Adrenal gland (tissue), 19 donors: Measurements from ENCODE around the gene LCT. TPM values are rescaled to one million over a fixed set of nuclear protein-coding genes. Genes with fewer than 3 reads are reported as not detected.
"Not testable (repeated sequence)": the region's sequence is repeated elsewhere in the genome, so short reads cannot be mapped to it uniquely, and the experiment has no call there.

Experiments used
- DNase-seq, 7 donors: peaks; one replicate each; pipeline ENCODE4 v3.0.0-alpha.2; 2019 to 2020
- H3K27ac ChIP-seq, 5 donors: fragments of 200-600 bp; sonication (generic) in 4 of 5; 1 replicate in 3 of 5; 2 replicates in 2 of 5; pipeline versions ENCODE4 v1.5.1 to v1.8.0; 2016 to 2020; ENCODE audit warnings: mild to moderate bottlenecking in 1 of 5
- H3K27me3 ChIP-seq: fragments of 200-600 bp; 2 replicates; pipeline ENCODE4 v1.8.0; 2021
- H3K36me3 ChIP-seq, 2 donors: fragments of 200-600 bp; replicated peaks in 1 of 2; 1 replicate in 1 of 2; 2 replicates in 1 of 2; pipeline versions ENCODE4 v1.5.1 to v1.8.0; 2018 to 2022
- H3K4me1 ChIP-seq, 2 donors: fragments of 200-600 bp; replicated peaks in 1 of 2; 1 replicate in 1 of 2; 2 replicates in 1 of 2; pipeline versions ENCODE4 v1.5.1 to v1.8.0; 2018 to 2021
- H3K4me3 ChIP-seq, 4 donors: fragments of 200-600 bp; sonication (generic) in 3 of 4; one replicate each; pipeline ENCODE4 v1.5.1; 2016 to 2018
- H3K9me3 ChIP-seq, 3 donors: fragments of 200-600 bp; sonication (generic) in 1 of 3; replicated peaks in 1 of 3; 1 replicate in 2 of 3; 2 replicates in 1 of 3; pipeline versions ENCODE4 v1.5.1 to v1.8.0; 2016 to 2021
- POLR2A ChIP-seq, 2 donors: fragments of 450-650 bp; IDR thresholded peaks; one replicate each; pipeline ENCODE4 v1.6.1; 2017; ENCODE audit warnings: antibody characterized with exemption in 2 of 2, mild to moderate bottlenecking in 2 of 2, moderate library complexity in 1 of 2
- WGBS, 4 donors: extraction: QIAGEN DNeasy Blood & Tissue Kit in 2 of 4; methylation state at CpG; one replicate each; pipeline versions ENCODE4 v1.1.5 to v1.1.7; 2013 to 2017; 5-methylcytosine and 5-hydroxymethylcytosine counted together
- intact Hi-C, 2 donors: fragments of 100-400 bp; cut with DNase I; formaldehyde crosslinking; loops; one replicate each; pipeline versions ENCODE4 v1.14.1 to v1.15.0; 2022 to 2023
- long read RNA-seq, 10 donors: library from polyadenylated mRNA in 3 of 10; unstranded in 2 of 10; stranded (forward) in 1 of 10; transcript quantifications; one replicate each; pipeline ENCODE4 v2.0.0 and lab custom pipeline, GENCODE V29; 2021 to 2026
- polyA plus RNA-seq, 3 donors: library from polyadenylated mRNA; stranded (reverse); fragments of 200-250 nt in 2 of 3; fragments of 350-450 nt in 1 of 3; fragmentation: Illumina TruSeq in 1 of 3; extraction: RNeasy Lipid Tissue Mini Kit (QIAGEN cat#74804) in 1 of 3; gene quantifications; one replicate each; pipeline ENCODE4 v1.2.3, GENCODE V29; 2013 to 2014
- total RNA-seq, 9 donors: library from RNA; depleted of rRNA in 4 of 9; stranded (reverse); fragments of >200 nt in 4 of 9; fragments of 120-200 nt in 1 of 9; fragmentation: NEBNext Ultra II Directional in 1 of 9; extraction: Animal tissue kit (Norgen Biotek cat#: 25700) in 1 of 9; gene quantifications; one replicate each; pipeline versions ENCODE4 v1.1.0 to v1.2.4, GENCODE V29; 2013 to 2023
- TF ChIP-seq, protein P1 (sequence below), 6 experiments: fragments of 450-650 bp in 4 of 6; fragments of 200-600 bp in 2 of 6; sonication (generic) in 1 of 6; IDR thresholded peaks; 1 replicate in 5 of 6; 2 replicates in 1 of 6; pipeline versions ENCODE4 v1.5.1 to v1.8.0; 2016 to 2021; ENCODE audit warnings: antibody characterized with exemption in 6 of 6, mild to moderate bottlenecking in 2 of 6, moderate library complexity in 1 of 6
- donor health status: healthy with polysubstance abuse.
- donor health status: Bipolar disorder and iron deficiency.
- donor health status: DM: yes; HTN: yes; CAD: no.
- donor health status: DM: no; HTN: no; CAD: no.
- donor health status: DM: no; HTN: no; CAD: no.
- donor health status: DM: yes; HTN: yes; CAD: no.

LCT gene
- under 1 TPM in 2 of 9 donors, not detected in 7; 0.17 to 0.69 TPM for total RNA-seq
- polyA plus RNA-seq: not detected
- long read RNA-seq, donor 1: 0 reads
- long read RNA-seq, donor 2: 0 reads
- long read RNA-seq, donor 3: 0 reads
- long read RNA-seq, donor 4: 0 reads
- long read RNA-seq, donor 5: 0 reads
- long read RNA-seq, donor 6: 0 reads
- long read RNA-seq, donor 7: 0 reads
- long read RNA-seq, donor 8: 0 reads
- long read RNA-seq, donor 9: 0 reads
- long read RNA-seq, donor 10: 0 reads

DNA sequence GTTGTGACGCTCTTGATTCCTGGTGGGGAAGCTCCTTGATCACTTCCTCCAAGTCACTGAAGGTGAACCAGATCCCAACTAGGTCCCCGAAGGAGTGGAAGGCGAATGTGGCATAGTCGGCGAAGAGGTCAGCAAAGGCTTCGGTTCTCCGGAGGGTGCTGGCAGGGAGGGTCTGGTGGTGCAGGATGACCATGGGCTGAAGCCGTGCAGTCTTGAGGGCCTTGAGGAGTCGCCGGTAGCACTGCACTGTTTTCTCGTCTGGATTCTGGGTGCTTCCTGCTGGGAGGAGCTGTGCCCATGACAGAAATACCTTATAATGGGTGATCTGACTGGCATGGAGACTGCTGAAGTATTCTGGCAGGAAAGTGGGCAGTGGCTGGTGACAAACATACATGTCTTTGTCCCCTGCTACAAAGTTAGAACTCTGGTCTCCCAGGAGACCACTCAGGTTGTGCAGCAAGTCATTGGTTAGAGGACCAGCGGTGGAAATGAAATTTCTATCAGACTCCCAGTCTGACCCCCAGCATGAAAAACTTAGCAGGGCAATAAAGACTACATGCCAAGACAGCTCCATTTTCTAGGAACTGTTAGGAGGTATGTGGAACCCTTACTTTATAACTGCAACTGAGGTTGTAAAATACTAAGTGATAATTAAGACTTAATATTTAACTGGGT lies at the start of gene LCT:
Gene LCT (minus strand): TSS at position 589 of the 675 bp plus-strand sequence. CDS start 15 bp downstream, at position 574.
- Histone ChIP-seq H3K9me3 (no peaks in the 10 kb centered on the region), H3K4me3 (no peak within 1 kb of the TSS), H3K4me1 (no peaks in the 10 kb centered on the region), H3K27me3 (no peaks in the 10 kb centered on the region), H3K36me3 (no peaks in the 10 kb centered on the region), H3K27ac (no peak within 1 kb of the TSS)
- WGBS, 4 donors: 91 to 94% (median 93%) methylated on average over 12 of the region's 12 CpGs
- no peak for TF ChIP-seq POLR2A (IDR thresholded peaks at IDR 0.05)
- TF ChIP-seq, protein P1, sequence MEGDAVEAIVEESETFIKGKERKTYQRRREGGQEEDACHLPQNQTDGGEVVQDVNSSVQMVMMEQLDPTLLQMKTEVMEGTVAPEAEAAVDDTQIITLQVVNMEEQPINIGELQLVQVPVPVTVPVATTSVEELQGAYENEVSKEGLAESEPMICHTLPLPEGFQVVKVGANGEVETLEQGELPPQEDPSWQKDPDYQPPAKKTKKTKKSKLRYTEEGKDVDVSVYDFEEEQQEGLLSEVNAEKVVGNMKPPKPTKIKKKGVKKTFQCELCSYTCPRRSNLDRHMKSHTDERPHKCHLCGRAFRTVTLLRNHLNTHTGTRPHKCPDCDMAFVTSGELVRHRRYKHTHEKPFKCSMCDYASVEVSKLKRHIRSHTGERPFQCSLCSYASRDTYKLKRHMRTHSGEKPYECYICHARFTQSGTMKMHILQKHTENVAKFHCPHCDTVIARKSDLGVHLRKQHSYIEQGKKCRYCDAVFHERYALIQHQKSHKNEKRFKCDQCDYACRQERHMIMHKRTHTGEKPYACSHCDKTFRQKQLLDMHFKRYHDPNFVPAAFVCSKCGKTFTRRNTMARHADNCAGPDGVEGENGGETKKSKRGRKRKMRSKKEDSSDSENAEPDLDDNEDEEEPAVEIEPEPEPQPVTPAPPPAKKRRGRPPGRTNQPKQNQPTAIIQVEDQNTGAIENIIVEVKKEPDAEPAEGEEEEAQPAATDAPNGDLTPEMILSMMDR (IDR thresholded peaks at IDR 0.05): no peak
- intact Hi-C loops: no loop called here
- no peak for DNase-seq

DNA sequence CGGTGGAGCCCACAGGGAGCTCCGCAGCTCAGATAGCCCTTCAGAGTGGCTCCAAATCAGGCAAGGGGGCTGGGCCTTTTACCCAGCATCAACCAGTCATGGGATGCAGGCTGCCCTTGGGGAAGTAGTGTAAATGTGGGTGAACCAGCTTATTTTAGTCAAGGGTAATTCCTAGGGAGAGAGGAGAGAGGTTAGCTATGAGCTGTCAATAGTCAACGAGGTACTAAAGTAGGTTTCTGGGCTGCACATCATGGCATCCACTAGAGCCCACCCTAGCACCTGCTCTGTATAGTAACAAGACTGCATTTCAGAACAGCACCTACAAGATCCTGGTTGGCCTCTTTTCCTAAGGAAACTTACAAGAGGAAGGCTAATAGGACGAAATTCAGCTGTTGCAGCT lies 48.7 kb upstream of the LCT start:
- H3K9me3 ChIP-seq: no peaks in the 10 kb centered on the region
- H3K27me3 ChIP-seq: no peaks in the 10 kb centered on the region
- no peaks in the 10 kb centered on the region for H3K4me1 ChIP-seq
- H3K27ac ChIP-seq: no peak overlapping the region
- WGBS, 4 donors: 86 to 95% (median 89%) methylated on average over 4 of the region's 4 CpGs
- intact Hi-C loops: no loop called here
- H3K4me3 ChIP-seq: no peak overlapping the region
- TF ChIP-seq, protein P1 (IDR thresholded peaks at IDR 0.05): no peak
- H3K36me3 ChIP-seq: no peaks in the 10 kb centered on the region
- DNase-seq: no peak

DNA sequence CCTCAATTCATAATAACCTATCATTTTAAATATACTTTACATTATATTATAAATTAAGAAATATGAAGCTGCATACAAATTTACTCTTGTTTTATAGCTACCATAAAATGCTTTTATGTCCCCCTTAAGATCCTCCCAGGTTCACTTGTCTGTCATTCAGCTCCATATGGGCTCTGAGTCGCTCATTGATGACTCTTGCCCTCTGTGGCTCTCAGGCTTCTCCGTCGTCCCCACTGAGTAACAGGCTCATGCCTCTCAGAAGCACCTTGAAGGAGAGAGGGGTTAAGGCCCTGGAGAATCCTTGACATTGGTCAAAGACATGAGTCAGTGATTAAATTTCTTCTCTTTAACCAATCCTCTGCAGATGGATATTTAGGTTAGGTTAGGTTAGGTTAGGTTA lies 45.4 kb upstream of the LCT start:
- no peak for DNase-seq
- no peaks in the 10 kb centered on the region for H3K9me3 ChIP-seq
- TF ChIP-seq POLR2A (IDR thresholded peaks at IDR 0.05): no peak
- TF ChIP-seq, protein P1 (IDR thresholded peaks at IDR 0.05): no peak
- intact Hi-C loops: no loop called here
- no peak overlapping the region for H3K4me3 ChIP-seq
- no peak overlapping the region for H3K27ac ChIP-seq
- no peaks in the 10 kb centered on the region for H3K4me1 ChIP-seq
- H3K27me3 ChIP-seq: no peaks in the 10 kb centered on the region
- H3K36me3 ChIP-seq: no peaks in the 10 kb centered on the region
- WGBS, 4 donors: 45 to 65% (median 52%) methylated on average over 3 of the region's 3 CpGs

DNA sequence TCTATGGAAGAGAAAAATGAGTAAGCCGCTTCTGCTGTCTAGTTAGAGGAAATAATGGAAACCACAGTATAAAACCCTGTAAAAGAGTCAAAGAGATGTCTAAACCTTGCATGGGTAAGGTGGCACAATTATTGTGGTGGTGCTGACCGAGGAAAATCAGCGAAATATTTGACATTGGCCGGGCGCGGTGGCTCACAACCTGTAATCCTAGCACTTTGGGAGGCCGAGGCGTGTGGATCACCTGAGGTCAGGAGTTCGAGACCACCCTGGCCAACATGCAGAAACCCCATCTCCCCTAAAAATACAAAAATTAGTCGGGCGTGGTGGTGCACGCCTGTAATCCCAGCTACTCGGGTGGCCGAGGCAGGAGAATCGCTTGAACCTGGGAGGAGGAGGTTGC lies 39.8 kb upstream of the LCT start:
- peak overlapping the region in 1 of 5 donors; percentile 85 for H3K27ac ChIP-seq
- intact Hi-C loops: not testable (repeated sequence)

More for the DNA sequence above, 39.8 kb upstream of the LCT start:
- WGBS, 4 donors: 81 to 87% (median 82%) methylated on average over 15 of the region's 15 CpGs
- peak in 1 of 7 donors; percentile 57 for DNase-seq
- peak overlapping the region in 1 of 4 donors; percentile 79 for H3K4me3 ChIP-seq
- H3K27me3 ChIP-seq, H3K9me3 ChIP-seq, H3K36me3 ChIP-seq: not testable (repeated sequence)
- H3K4me1 ChIP-seq: peaks cover 8 to 16% of the 10 kb centered on the region in 2 donors
